H9 (cell line): ENCODE measurements around the gene BAIAP2. TPM values are rescaled to one million over a fixed set of nuclear protein-coding genes. Genes with fewer than 3 reads are reported as not detected.

Experiments used
- DNase-seq: peaks from one replicate; pipeline ENCODE4 v3.0.0-alpha.2; 2017
- H2AFZ ChIP-seq: one replicate; pipeline ENCODE4 v1.6.1; 2013; ENCODE audit warnings: mild to moderate bottlenecking, low read length, control low read depth, moderate library complexity
- H2AK5ac ChIP-seq: 2 replicates; pipeline ENCODE4 v1.6.1; 2013; ENCODE audit warnings: low read length, control low read depth, mixed read lengths; ENCODE audit not compliant: insufficient read length
- H2BK120ac ChIP-seq: one replicate; pipeline ENCODE4 v1.6.1; 2013; ENCODE audit warnings: low read depth, mild to moderate bottlenecking, low read length, control low read depth, inconsistent platforms; ENCODE audit not compliant: poor library complexity, severe bottlenecking
- H2BK12ac ChIP-seq: 2 replicates; pipeline ENCODE4 v1.6.1; 2013; ENCODE audit warnings: low read length, control low read depth, mixed read lengths, low read depth; ENCODE audit not compliant: insufficient read length
- H2BK15ac ChIP-seq: 2 replicates; pipeline ENCODE4 v1.6.1; 2013; ENCODE audit warnings: low read depth, low read length, control low read depth
- H2BK20ac ChIP-seq: one replicate; pipeline ENCODE4 v1.6.1; 2013; ENCODE audit warnings: low read depth, mild to moderate bottlenecking, low read length, control low read depth, inconsistent platforms; ENCODE audit not compliant: poor library complexity, severe bottlenecking
- H2BK5ac ChIP-seq: 2 replicates; pipeline ENCODE4 v1.6.1; 2013; ENCODE audit warnings: low read length, control low read depth, mixed read lengths; ENCODE audit not compliant: insufficient read length
- H3K14ac ChIP-seq: 2 replicates; pipeline ENCODE4 v1.6.1; 2013; ENCODE audit warnings: low read length, control low read depth; ENCODE audit not compliant: insufficient read depth
- H3K18ac ChIP-seq: 2 replicates; pipeline ENCODE4 v1.6.1; 2013; ENCODE audit warnings: low read depth, mild to moderate bottlenecking, mixed read lengths, low read length, control low read depth; ENCODE audit not compliant: insufficient read length
- H3K23ac ChIP-seq: 2 replicates; pipeline ENCODE4 v1.6.1; 2013; ENCODE audit warnings: low read length, control low read depth, mixed read lengths, low read depth; ENCODE audit not compliant: insufficient read length
- H3K23me2 ChIP-seq: 2 replicates; pipeline ENCODE4 v1.6.1; 2013; ENCODE audit warnings: low read depth, mild to moderate bottlenecking, mixed read lengths, low read length, control low read depth; ENCODE audit not compliant: insufficient read length, poor library complexity, severe bottlenecking
- H3K27ac ChIP-seq: 2 replicates; pipeline ENCODE4 v1.5.1; 2013; ENCODE audit warnings: low read length, control low read depth, mixed read lengths, low read depth; ENCODE audit not compliant: insufficient read length
- H3K27me3 ChIP-seq: 2 replicates; pipeline ENCODE4 v1.6.1; 2013; ENCODE audit warnings: low read length, control low read depth, inconsistent platforms; ENCODE audit not compliant: insufficient read depth
- H3K4ac ChIP-seq: 2 replicates; pipeline ENCODE4 v1.6.1; 2013; ENCODE audit warnings: low read depth, mild to moderate bottlenecking, control low read depth, inconsistent platforms, low read length, moderate library complexity
- H3K4me1 ChIP-seq: 2 replicates; pipeline ENCODE4 v1.6.1; 2013; ENCODE audit warnings: low read length, control low read depth, inconsistent platforms; ENCODE audit not compliant: insufficient read depth
- H3K4me2 ChIP-seq: 2 replicates; pipeline ENCODE4 v1.6.1; 2013; ENCODE audit warnings: low read length, control low read depth, mixed read lengths; ENCODE audit not compliant: insufficient read length, insufficient read depth
- H3K56ac ChIP-seq: 2 replicates; pipeline ENCODE4 v1.6.1; 2013; ENCODE audit warnings: low read depth, mild to moderate bottlenecking, mixed read lengths, low read length, control low read depth; ENCODE audit not compliant: insufficient read length
- H3K79me1 ChIP-seq: 2 replicates; pipeline ENCODE4 v1.6.1; 2013; ENCODE audit warnings: low read depth, mild to moderate bottlenecking, moderate library complexity, low read length, control low read depth, inconsistent platforms; ENCODE audit not compliant: insufficient read depth, poor library complexity, severe bottlenecking
- H3K79me2 ChIP-seq: 2 replicates; pipeline ENCODE4 v1.6.1; 2013; ENCODE audit warnings: low read length, control low read depth, inconsistent platforms; ENCODE audit not compliant: insufficient read depth
- H3K9ac ChIP-seq: 2 replicates; pipeline ENCODE4 v1.6.1; 2013; ENCODE audit warnings: low read length, control low read depth, mixed read lengths; ENCODE audit not compliant: insufficient read length; ENCODE audit errors: extremely low read depth
- H3K9me3 ChIP-seq: one replicate; pipeline ENCODE4 v1.6.1; 2013; ENCODE audit warnings: low read depth, low read length, inconsistent platforms; ENCODE audit not compliant: control insufficient read depth
- H3T11ph ChIP-seq: one replicate; pipeline ENCODE4 v1.6.1; 2013; ENCODE audit warnings: mild to moderate bottlenecking, low read length, control low read depth, inconsistent platforms
- H4K20me1 ChIP-seq: one replicate; pipeline ENCODE4 v1.6.1; 2013; ENCODE audit not compliant: control insufficient read depth, insufficient read length, insufficient read depth
- H4K5ac ChIP-seq: 2 replicates; pipeline ENCODE4 v1.6.1; 2013; ENCODE audit warnings: low read depth, mild to moderate bottlenecking, mixed read lengths, low read length, control low read depth; ENCODE audit not compliant: insufficient read length
- H4K8ac ChIP-seq: replicated peaks from 2 replicates; pipeline ENCODE4 v1.6.1; 2013; ENCODE audit warnings: low read length, control low read depth, mixed read lengths, low read depth; ENCODE audit not compliant: insufficient read length
- H4K91ac ChIP-seq: 2 replicates; pipeline ENCODE4 v1.6.1; 2013; ENCODE audit warnings: low read depth, mild to moderate bottlenecking, moderate library complexity, mixed read lengths, low read length, control low read depth; ENCODE audit not compliant: insufficient read length
- H3K27ac Mint-ChIP-seq, 3 experiments: 2 replicates in 2 of 3; 3 replicates in 1 of 3; pipeline ENCODE4 v1.8.0; 2020 to 2021; ENCODE audit warnings: mixed read lengths in 3 of 3, mild to moderate bottlenecking in 1 of 3, moderate library complexity in 1 of 3
- H3K27me3 Mint-ChIP-seq: 2 replicates; pipeline ENCODE4 v1.8.0; 2021; ENCODE audit warnings: low read depth, mild to moderate bottlenecking, moderate library complexity, mixed read lengths
- H3K36me3 Mint-ChIP-seq, 3 experiments: 2 replicates in 2 of 3; 3 replicates in 1 of 3; pipeline ENCODE4 v1.8.0; 2020 to 2021; ENCODE audit warnings: low read depth in 3 of 3, mixed read lengths in 3 of 3; ENCODE audit not compliant: insufficient read depth in 1 of 3
- H3K4me1 Mint-ChIP-seq, 2 experiments: 2 replicates each; pipeline ENCODE4 v1.8.0; 2020; ENCODE audit warnings: mixed read lengths in 2 of 2
- H3K4me3 Mint-ChIP-seq, 2 experiments: 2 replicates in 1 of 2; 3 replicates in 1 of 2; pipeline ENCODE4 v1.8.0; 2020 to 2021; ENCODE audit warnings: mild to moderate bottlenecking in 2 of 2, mixed read lengths in 2 of 2, moderate library complexity in 1 of 2
- H3K9me3 Mint-ChIP-seq, 2 experiments: 2 replicates in 1 of 2; 3 replicates in 1 of 2; pipeline ENCODE4 v1.8.0; 2020; ENCODE audit warnings: mild to moderate bottlenecking in 2 of 2, mixed read lengths in 2 of 2, moderate library complexity in 1 of 2
- CTCF ChIP-seq: fragments of 200-600 bp; sonication (generic); conservative IDR thresholded peaks from 3 replicates; pipeline ENCODE4 v1.8.0; 2021; ENCODE audit warnings: antibody characterized with exemption, mild to moderate bottlenecking
- WGBS: extraction: QIAGEN DNeasy Blood & Tissue Kit; methylation state at CpG from one replicate; pipeline ENCODE4 v1.1.7; 2013; ENCODE audit warnings: missing lambda C conversion rate, low lambda C conversion rate, mixed read lengths; ENCODE audit not compliant: insufficient read length; ENCODE audit errors: extremely low coverage; 5-methylcytosine and 5-hydroxymethylcytosine counted together
- total RNA-seq: library from RNA; stranded (reverse); gene quantifications from 2 replicates; pipeline ENCODE4 v1.2.1, GENCODE V29; 2021

The BAIAP2 gene
- total RNA-seq, 1 experiment from 2014 or later = 27.8 TPM

GRCh38 chr17:81109957-81110356, 75.0 kb downstream of the BAIAP2 start:
- no peak overlapping the region for H2BK20ac ChIP-seq
- H2BK15ac ChIP-seq = no peak overlapping the region
- DNase-seq = no peak
- no peak overlapping the region for H2BK12ac ChIP-seq
- no peak overlapping the region for H3K9ac ChIP-seq
- Mint-ChIP-seq H3K36me3 (no peaks in the 10 kb centered on the region; a peak in 1 of 7 replicates), H3K4me1 (peaks cover 0 to 2% of the 10 kb centered on the region in 2 experiments; a peak in 1 of 4 replicates), H3K9me3 (no peaks in the 10 kb centered on the region), H3K27me3 (no peaks in the 10 kb centered on the region), H3K27ac (peak overlapping the region in 1 of 3 experiments; percentile 84; a peak in 2 of 7 replicates), H3K4me3 (no peak overlapping the region)
- no peak overlapping the region for H3K4ac ChIP-seq
- no peaks in the 10 kb centered on the region for H3K79me1 ChIP-seq
- no peak overlapping the region for H3T11ph ChIP-seq
- no peak overlapping the region for H3K4me2 ChIP-seq
- no peak overlapping the region for H2AK5ac ChIP-seq
- H2BK5ac ChIP-seq = no peak overlapping the region
- no peak overlapping the region for H4K8ac ChIP-seq
- H3K9me3 ChIP-seq = no peaks in the 10 kb centered on the region
- no peak overlapping the region for H3K27ac ChIP-seq
- H3K79me2 ChIP-seq = no peaks in the 10 kb centered on the region
- no peak overlapping the region for H4K5ac ChIP-seq
- H4K20me1 ChIP-seq = no peaks in the 10 kb centered on the region
- H3K4me1 ChIP-seq = no peaks in the 10 kb centered on the region
- no peak overlapping the region for H3K14ac ChIP-seq
- H2BK120ac ChIP-seq = no peak overlapping the region
- whole genome bisulfite sequencing = no CpG with 5 or more reads among the region's 22 CpGs
- H3K56ac ChIP-seq = no peak overlapping the region
- H3K27me3 ChIP-seq = no peaks in the 10 kb centered on the region
- H3K18ac ChIP-seq = no peak overlapping the region
- H3K23me2 ChIP-seq = no peaks in the 10 kb centered on the region
- no peak overlapping the region for H2AFZ ChIP-seq
- no peak overlapping the region for H3K23ac ChIP-seq
- no peak overlapping the region for H4K91ac ChIP-seq
- TF ChIP-seq CTCF = no peak
